Sigmoid colon (tissue), 7 donors: Measurements from ENCODE around the gene ZSCAN21. TPM values are rescaled to one million over a fixed set of nuclear protein-coding genes. Genes with fewer than 3 reads are reported as not detected.

ENCODE experiments used
- DNase-seq: peaks from one replicate; pipeline ENCODE4 v3.0.0-alpha.2; 2019
- H3K27ac ChIP-seq, 4 donors: fragments of 200-600 bp; sonication (generic); one replicate each; pipeline ENCODE4 v1.5.1; 2016 to 2019; ENCODE audit warnings: mild to moderate bottlenecking in 1 of 4
- H3K27me3 ChIP-seq, 3 donors: fragments of 200-600 bp; sonication (generic); one replicate each; pipeline ENCODE4 v1.5.1; 2019; ENCODE audit warnings: mild to moderate bottlenecking in 1 of 3
- H3K36me3 ChIP-seq, 4 donors: fragments of 200-600 bp; sonication (generic); one replicate each; pipeline ENCODE4 v1.5.1; 2016 to 2019
- H3K4me1 ChIP-seq, 4 donors: fragments of 200-600 bp; sonication (generic); one replicate each; pipeline ENCODE4 v1.5.1; 2017 to 2019
- H3K4me3 ChIP-seq, 4 donors: fragments of 200-600 bp; sonication (generic); one replicate each; pipeline ENCODE4 v1.5.1; 2017 to 2019; ENCODE audit warnings: mild to moderate bottlenecking in 2 of 4, moderate library complexity in 1 of 4
- H3K9me3 ChIP-seq, 4 donors: fragments of 200-600 bp in 3 of 4; sonication (generic) in 3 of 4; one replicate each; pipeline versions ENCODE4 v1.5.1 to v1.6.1; 2013 to 2019
- CTCF ChIP-seq, 4 experiments: fragments of 450-650 bp in 3 of 4; fragments of 200-600 bp in 1 of 4; IDR thresholded peaks; one replicate each; pipeline ENCODE4 v1.5.1; 2016 to 2019; ENCODE audit warnings: antibody characterized with exemption in 4 of 4, mild to moderate bottlenecking in 3 of 4, moderate library complexity in 2 of 4
- EP300 ChIP-seq, 4 donors: sonication (generic); formaldehyde crosslinking; IDR thresholded peaks; one replicate each; pipeline ENCODE4 v1.6.1; 2017; ENCODE audit warnings: antibody characterized with exemption in 4 of 4
- POLR2A ChIP-seq, 2 donors: fragments of 450-650 bp; IDR thresholded peaks; one replicate each; pipeline ENCODE4 v1.6.1; 2016; ENCODE audit warnings: antibody characterized with exemption in 2 of 2, mild to moderate bottlenecking in 2 of 2, moderate library complexity in 2 of 2
- POLR2AphosphoS5 ChIP-seq, 4 donors: sonication (generic); formaldehyde crosslinking; IDR thresholded peaks; one replicate each; pipeline ENCODE4 v1.6.1; 2017; ENCODE audit warnings: antibody characterized with exemption in 4 of 4
- WGBS, 2 donors: extraction: QIAGEN DNeasy Blood & Tissue Kit; methylation state at CpG; one replicate each; pipeline ENCODE4 v1.1.7; 2013; 5-methylcytosine and 5-hydroxymethylcytosine counted together
- intact Hi-C: fragments of 100-400 bp; cut with DNase I; formaldehyde crosslinking; loops from one replicate; pipeline ENCODE4 v1.15.1; 2023
- polyA plus RNA-seq, 3 donors: library from polyadenylated mRNA; stranded (reverse); fragments of 200-250 nt; gene quantifications; one replicate each; pipeline ENCODE4 v1.2.3, GENCODE V29; 2013
- total RNA-seq, 4 donors: library from RNA; depleted of rRNA; stranded (reverse); fragments of >200 nt; gene quantifications; one replicate each; pipeline ENCODE4 v1.1.0, GENCODE V29; 2016
- donor health status: healthy with polysubstance abuse.
- donor health status: Bipolar disorder and iron deficiency.
- donor health status: healthy.

The ZSCAN21 gene
- total and polyA plus RNA-seq, 7 donors, result 4.2 to 21.8 (median 14.7) TPM

- no peak overlapping the region for H3K27ac ChIP-seq
- peak; percentile 30 for DNase-seq
- peaks cover 4 to 22% (median 12%) of the 10 kb centered on the region in 4 donors for H3K9me3 ChIP-seq
- H3K4me1 ChIP-seq, result no peaks in the 10 kb centered on the region
- H3K36me3 ChIP-seq, result peaks cover 67 to 89% (median 71%) of the 10 kb centered on the region in 4 donors
- no peak overlapping the region for H3K4me3 ChIP-seq
- intact Hi-C loops, result no loop called here
- WGBS, 2 donors, result 97 to 98% methylated on average over 10 of the region's 10 CpGs
- TF ChIP-seq POLR2A (IDR thresholded peaks at IDR 0.05) (no peak), POLR2AphosphoS5 (IDR thresholded peaks at IDR 0.05) (no peak), CTCF (IDR thresholded peaks at IDR 0.05) (no peak), EP300 (IDR thresholded peaks at IDR 0.05) (no peak)
- no peaks in the 10 kb centered on the region for H3K27me3 ChIP-seq
Measured at GRCh38 chr7:100072462-100072861, 22.9 kb downstream of the ZSCAN21 start.

- Histone ChIP-seq H3K27me3 (no peaks in the 10 kb centered on the region), H3K4me3 (no peak overlapping the region), H3K9me3 (peaks cover 4 to 22% (median 12%) of the 10 kb centered on the region in 4 donors), H3K4me1 (peaks cover 0 to 15% (median 10%) of the 10 kb centered on the region in 4 donors), H3K27ac (no peak overlapping the region), H3K36me3 (peaks cover 68 to 99% (median 73%) of the 10 kb centered on the region in 4 donors)
- no peak for DNase-seq
- intact Hi-C loops, result no loop called here
- 97 to 98% methylated on average over 7 of the region's 7 CpGs for WGBS, 2 donors
- TF ChIP-seq EP300 (IDR thresholded peaks at IDR 0.05), result no peak
- TF ChIP-seq POLR2A (IDR thresholded peaks at IDR 0.05), result no peak
- TF ChIP-seq POLR2AphosphoS5 (IDR thresholded peaks at IDR 0.05), result no peak
- no peak for TF ChIP-seq CTCF (IDR thresholded peaks at IDR 0.05)
Measured at GRCh38 chr7:100074841-100075240, 25.3 kb downstream of the ZSCAN21 start.

GRCh38 chr7:100075418-100075817 is 25.8 kb downstream of the ZSCAN21 start:
- no peak overlapping the region for H3K4me3 ChIP-seq
- TF ChIP-seq POLR2A (IDR thresholded peaks at IDR 0.05) (no peak), CTCF (IDR thresholded peaks at IDR 0.05) (no peak), POLR2AphosphoS5 (IDR thresholded peaks at IDR 0.05) (no peak), EP300 (IDR thresholded peaks at IDR 0.05) (no peak)
- peaks cover 0 to 21% (median 16%) of the 10 kb centered on the region in 4 donors for H3K4me1 ChIP-seq
- peaks cover 4 to 16% (median 12%) of the 10 kb centered on the region in 4 donors for H3K9me3 ChIP-seq
- no peak for DNase-seq
- H3K27me3 ChIP-seq, result no peaks in the 10 kb centered on the region
- no peak overlapping the region for H3K27ac ChIP-seq
- peaks cover 63 to 93% (median 71%) of the 10 kb centered on the region in 4 donors for H3K36me3 ChIP-seq
- intact Hi-C loops, result no loop called here
- WGBS, 2 donors, result 96 to 98% methylated on average over 6 of the region's 6 CpGs

- H3K4me3 ChIP-seq, result no peak overlapping the region
- TF ChIP-seq POLR2A (IDR thresholded peaks at IDR 0.05) (no peak), POLR2AphosphoS5 (IDR thresholded peaks at IDR 0.05) (no peak)
- no peaks in the 10 kb centered on the region for H3K27me3 ChIP-seq
- intact Hi-C loops, result no loop called here
- WGBS, 2 donors, result 37 to 81% methylated on average over 4 of the region's 4 CpGs
- H3K36me3 ChIP-seq, result peaks cover 45 to 75% (median 54%) of the 10 kb centered on the region in 4 donors
- no peak overlapping the region for H3K27ac ChIP-seq
- no peak for DNase-seq
- H3K4me1 ChIP-seq, result peaks cover 0 to 30% (median 26%) of the 10 kb centered on the region in 4 donors
- peaks cover 0 to 3% (median 0%) of the 10 kb centered on the region in 4 donors for H3K9me3 ChIP-seq
Measured at GRCh38 chr7:100077205-100077604, 27.6 kb downstream of the ZSCAN21 start.

- WGBS, 2 donors, result 23 to 66% methylated on average over 7 of the region's 7 CpGs
- no peak for DNase-seq
- Histone ChIP-seq H3K27ac (peak overlapping the region in 1 of 4 donors; percentile 32), H3K4me3 (no peak overlapping the region), H3K27me3 (no peaks in the 10 kb centered on the region), H3K9me3 (no peaks in the 10 kb centered on the region), H3K4me1 (peaks cover 0 to 37% (median 33%) of the 10 kb centered on the region in 4 donors), H3K36me3 (peaks cover 26 to 56% (median 36%) of the 10 kb centered on the region in 4 donors)
- intact Hi-C loops, result no loop called here
- TF ChIP-seq EP300 (IDR thresholded peaks at IDR 0.05) (no peak), POLR2A (IDR thresholded peaks at IDR 0.05) (no peak)
Measured at GRCh38 chr7:100079024-100079560, 29.5 kb downstream of the ZSCAN21 start.
